ENCODE measurements around the gene GORASP2. TPM values are rescaled to one million over a fixed set of nuclear protein-coding genes. Genes with fewer than 3 reads are reported as not detected.

Gene GORASP2
- total RNA-seq, 1 experiment from 2014 or later = 67.3 TPM

DNA sequence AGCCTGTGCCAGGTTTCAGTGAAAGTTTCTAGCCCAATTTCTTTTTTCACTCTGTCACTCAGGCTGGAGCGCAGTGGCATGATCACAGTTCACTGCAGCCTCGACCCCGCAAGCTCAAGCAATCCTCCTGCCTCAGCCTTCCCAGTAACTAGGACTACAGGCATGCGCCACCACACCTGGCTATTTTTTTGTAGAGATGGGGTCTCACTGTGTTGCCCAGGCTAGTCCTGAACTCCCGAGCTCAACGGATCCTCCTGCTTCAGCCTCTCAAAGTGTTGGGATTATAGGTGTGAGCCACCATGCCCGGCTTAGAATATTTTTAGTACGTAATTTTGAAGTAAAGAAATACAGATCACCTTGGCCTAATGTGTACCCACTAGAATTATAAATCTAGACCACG lies 87.1 kb downstream of the GORASP2 start:
- CTCF ChIA-PET = no interaction called here
- H3K4me2 ChIP-seq (ENCODE audit: low read length) = no peak overlapping the region
- no peak overlapping the region for H2AFZ ChIP-seq (ENCODE audit: low read length)
- H3K9me3 ChIP-seq (ENCODE audit: low read length) = no peaks in the 10 kb centered on the region
- peaks cover 3% of the 10 kb centered on the region; the same call in 1 of the 2 replicates for H3K4me1 ChIP-seq (ENCODE audit: insufficient read depth, low read length)
- H3K27ac ChIP-seq (ENCODE audit: low read length) = no peak overlapping the region
- H3K27me3 ChIP-seq (ENCODE audit: low read length) = no peaks in the 10 kb centered on the region
- no peaks in the 10 kb centered on the region for H3F3A ChIP-seq (ENCODE audit: low read length, unreplicated experiment)
- no peaks in the 10 kb centered on the region for H3K79me2 ChIP-seq (ENCODE audit: low read length)
- intact Hi-C loops (cut with micrococcal nuclease) = no loop called here
- POLR2A ChIA-PET (ENCODE audit: unreplicated experiment) = no interaction called here
- no peaks in the 10 kb centered on the region for H4K20me1 ChIP-seq (ENCODE audit: low read length)
- peaks cover 17% of the 10 kb centered on the region for H3K36me3 ChIP-seq (ENCODE audit: low read depth, low read length)
- no peaks in the 10 kb centered on the region for H3K9me2 ChIP-seq (replicated peaks; ENCODE audit: low read length)
- no peak for DNase-seq
- no peak overlapping the region for H3K9ac ChIP-seq (ENCODE audit: low read length)
- no peak for TF ChIP-seq EZH2 (IDR thresholded peaks at IDR 0.05; ENCODE audit: low read length, unreplicated experiment)
- TF ChIP-seq EZH2phosphoT487 (IDR thresholded peaks at IDR 0.05; ENCODE audit: borderline replicate concordance, low read length) = no peak
- TF ChIP-seq, protein P1, sequence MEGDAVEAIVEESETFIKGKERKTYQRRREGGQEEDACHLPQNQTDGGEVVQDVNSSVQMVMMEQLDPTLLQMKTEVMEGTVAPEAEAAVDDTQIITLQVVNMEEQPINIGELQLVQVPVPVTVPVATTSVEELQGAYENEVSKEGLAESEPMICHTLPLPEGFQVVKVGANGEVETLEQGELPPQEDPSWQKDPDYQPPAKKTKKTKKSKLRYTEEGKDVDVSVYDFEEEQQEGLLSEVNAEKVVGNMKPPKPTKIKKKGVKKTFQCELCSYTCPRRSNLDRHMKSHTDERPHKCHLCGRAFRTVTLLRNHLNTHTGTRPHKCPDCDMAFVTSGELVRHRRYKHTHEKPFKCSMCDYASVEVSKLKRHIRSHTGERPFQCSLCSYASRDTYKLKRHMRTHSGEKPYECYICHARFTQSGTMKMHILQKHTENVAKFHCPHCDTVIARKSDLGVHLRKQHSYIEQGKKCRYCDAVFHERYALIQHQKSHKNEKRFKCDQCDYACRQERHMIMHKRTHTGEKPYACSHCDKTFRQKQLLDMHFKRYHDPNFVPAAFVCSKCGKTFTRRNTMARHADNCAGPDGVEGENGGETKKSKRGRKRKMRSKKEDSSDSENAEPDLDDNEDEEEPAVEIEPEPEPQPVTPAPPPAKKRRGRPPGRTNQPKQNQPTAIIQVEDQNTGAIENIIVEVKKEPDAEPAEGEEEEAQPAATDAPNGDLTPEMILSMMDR (conservative IDR thresholded peaks at IDR 0.05; ENCODE audit: low read depth, low read length) = no peak
- H3K4me3 ChIP-seq (ENCODE audit: low read length) = no peak overlapping the region
- no peak for ATAC-seq
- no TSS peak for BruUV-seq (replicated peaks)

Other genes with a start within 250 kb of the GORASP2 start
- gene SP5, start 213.9 kb upstream of the GORASP2 start, total RNA-seq (2014; rRNA removed) = 0.47 and 4.8 TPM in 2 replicates
- gene ERICH2, start 158.9 kb upstream of the GORASP2 start, total RNA-seq (2014; rRNA removed) = 1.4 and 1.9 TPM in 2 replicates
- gene GAD1, start 112.4 kb upstream of the GORASP2 start, total RNA-seq (2014; rRNA removed) = 10.6 and 16.5 TPM in 2 replicates
- gene TLK1, start 231.6 kb downstream of the GORASP2 start, total RNA-seq (2014; rRNA removed) = 10.1 and 17.6 TPM in 2 replicates

Data from PC-3 (cell line).